Chondrocyte (in vitro differentiated cells): Measurements from ENCODE around the gene SMOC2. TPM values are rescaled to one million over a fixed set of nuclear protein-coding genes. Genes with fewer than 3 reads are reported as not detected.
A peak's percentile ranks its signal among the peaks of the same experiment; 100 is the strongest.

Experiments used
- DNase-seq: peaks from one replicate; pipeline ENCODE4 v3.0.0; 2021; ENCODE audit warnings: mixed read lengths, low spot score
- H3K27ac Mint-ChIP-seq: one replicate; pipeline ENCODE4 v1.8.0; 2021; ENCODE audit warnings: mild to moderate bottlenecking, moderate library complexity, mixed read lengths; ENCODE audit not compliant: unreplicated experiment
- H3K27me3 Mint-ChIP-seq: 2 replicates; pipeline ENCODE4 v1.8.0; 2021; ENCODE audit warnings: low read depth, mixed read lengths
- H3K36me3 Mint-ChIP-seq: 2 replicates; pipeline ENCODE4 v1.8.0; 2021; ENCODE audit warnings: low read depth, mixed read lengths
- H3K4me1 Mint-ChIP-seq: 2 replicates; pipeline ENCODE4 v1.8.0; 2021; ENCODE audit warnings: low read depth, mild to moderate bottlenecking, mixed read lengths
- H3K4me3 Mint-ChIP-seq: one replicate; pipeline ENCODE4 v1.8.0; 2021; ENCODE audit warnings: mild to moderate bottlenecking, moderate library complexity, mixed read lengths; ENCODE audit not compliant: unreplicated experiment
- H3K9me3 Mint-ChIP-seq: 2 replicates; pipeline ENCODE4 v1.8.0; 2021; ENCODE audit warnings: low read depth, mixed read lengths
- total RNA-seq: library from RNA; stranded (reverse); gene quantifications from 3 replicates; pipeline ENCODE4 v1.2.1, GENCODE V29; 2021
- TF ChIP-seq, protein P1 (sequence below): fragments of 200-600 bp; sonication (generic); IDR thresholded peaks from 2 replicates; pipeline ENCODE4 v1.5.0; 2021; ENCODE audit warnings: antibody characterized with exemption, mild to moderate bottlenecking, moderate library complexity

The SMOC2 gene
- total RNA-seq, 1 donor from 2014 or later, result 148 TPM

DNA sequence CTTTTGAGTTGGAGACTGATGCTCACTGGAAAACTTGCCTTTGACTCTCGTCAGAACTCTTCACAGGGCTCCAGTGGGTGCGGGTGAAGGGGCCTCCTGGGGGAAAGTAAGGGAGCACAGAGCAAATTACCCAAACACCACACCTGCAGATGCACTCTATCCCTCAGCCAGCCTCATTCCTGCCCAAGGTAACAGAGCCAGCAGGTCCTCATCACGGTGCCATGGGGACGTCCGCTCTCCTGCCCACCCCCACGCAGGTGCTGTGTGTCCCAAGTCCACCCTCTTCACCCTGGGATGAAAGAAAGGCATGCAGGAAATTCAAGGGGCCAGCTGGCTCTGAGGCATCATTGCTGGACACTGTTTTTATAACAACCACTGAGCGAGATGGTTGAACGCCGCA lies 269.0 kb downstream of the SMOC2 start:
- Mint-ChIP-seq H3K4me3 (no peak overlapping the region), H3K36me3 (no peaks in the 10 kb centered on the region), H3K9me3 (no peaks in the 10 kb centered on the region), H3K4me1 (peaks cover 25% of the 10 kb centered on the region), H3K27me3 (peaks cover 14% of the 10 kb centered on the region), H3K27ac (no peak overlapping the region)
- no peak for DNase-seq
- TF ChIP-seq, protein P1, sequence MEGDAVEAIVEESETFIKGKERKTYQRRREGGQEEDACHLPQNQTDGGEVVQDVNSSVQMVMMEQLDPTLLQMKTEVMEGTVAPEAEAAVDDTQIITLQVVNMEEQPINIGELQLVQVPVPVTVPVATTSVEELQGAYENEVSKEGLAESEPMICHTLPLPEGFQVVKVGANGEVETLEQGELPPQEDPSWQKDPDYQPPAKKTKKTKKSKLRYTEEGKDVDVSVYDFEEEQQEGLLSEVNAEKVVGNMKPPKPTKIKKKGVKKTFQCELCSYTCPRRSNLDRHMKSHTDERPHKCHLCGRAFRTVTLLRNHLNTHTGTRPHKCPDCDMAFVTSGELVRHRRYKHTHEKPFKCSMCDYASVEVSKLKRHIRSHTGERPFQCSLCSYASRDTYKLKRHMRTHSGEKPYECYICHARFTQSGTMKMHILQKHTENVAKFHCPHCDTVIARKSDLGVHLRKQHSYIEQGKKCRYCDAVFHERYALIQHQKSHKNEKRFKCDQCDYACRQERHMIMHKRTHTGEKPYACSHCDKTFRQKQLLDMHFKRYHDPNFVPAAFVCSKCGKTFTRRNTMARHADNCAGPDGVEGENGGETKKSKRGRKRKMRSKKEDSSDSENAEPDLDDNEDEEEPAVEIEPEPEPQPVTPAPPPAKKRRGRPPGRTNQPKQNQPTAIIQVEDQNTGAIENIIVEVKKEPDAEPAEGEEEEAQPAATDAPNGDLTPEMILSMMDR, result no peak

- TF ChIP-seq, protein P1, result peak; percentile 78
These were observed 270.2 kb downstream of the SMOC2 start for GRCh38 chr6:168711049-168711640.

GRCh38 chr6:168711666-168712300 lies 270.8 kb downstream of the SMOC2 start:
- no peaks in the 10 kb centered on the region for H3K9me3 Mint-ChIP-seq
- no peak overlapping the region for H3K27ac Mint-ChIP-seq
- H3K27me3 Mint-ChIP-seq, result peaks cover 17% of the 10 kb centered on the region
- H3K4me1 Mint-ChIP-seq, result peaks cover 25% of the 10 kb centered on the region
- H3K36me3 Mint-ChIP-seq, result no peaks in the 10 kb centered on the region
- no peak overlapping the region for H3K4me3 Mint-ChIP-seq
- TF ChIP-seq, protein P1, result no peak
- DNase-seq, result no peak

More at GRCh38 chr6:168711049-168711640, 270.2 kb downstream of the SMOC2 start:
- H3K27me3 Mint-ChIP-seq, result peaks cover 14% of the 10 kb centered on the region
- DNase-seq, result no peak
- H3K4me3 Mint-ChIP-seq, result no peak overlapping the region
- no peaks in the 10 kb centered on the region for H3K36me3 Mint-ChIP-seq
- no peaks in the 10 kb centered on the region for H3K9me3 Mint-ChIP-seq
- H3K4me1 Mint-ChIP-seq, result peaks cover 25% of the 10 kb centered on the region
- no peak overlapping the region for H3K27ac Mint-ChIP-seq

GRCh38 chr6:168712993-168713392 lies 272.0 kb downstream of the SMOC2 start:
- no peak for DNase-seq
- TF ChIP-seq, protein P1, result no peak
- Mint-ChIP-seq H3K27ac (no peak overlapping the region), H3K4me1 (peaks cover 19% of the 10 kb centered on the region), H3K9me3 (no peaks in the 10 kb centered on the region), H3K27me3 (peaks cover 21% of the 10 kb centered on the region), H3K36me3 (no peaks in the 10 kb centered on the region), H3K4me3 (no peak overlapping the region)

- DNase-seq, result no peak
- peaks cover 10% of the 10 kb centered on the region for H3K4me1 Mint-ChIP-seq
These were observed 272.9 kb downstream of the SMOC2 start for GRCh38 chr6:168713839-168714238.

More at GRCh38 chr6:168713839-168714238, 272.9 kb downstream of the SMOC2 start:
- TF ChIP-seq, protein P1, result peak; percentile 73
- Mint-ChIP-seq H3K9me3 (no peaks in the 10 kb centered on the region), H3K27me3 (peaks cover 24% of the 10 kb centered on the region), H3K4me3 (no peak overlapping the region), H3K27ac (no peak overlapping the region), H3K36me3 (no peaks in the 10 kb centered on the region)
